HG03097 (cell line): ENCODE measurements around the gene SMIM7.
"Not testable (repeated sequence)": the region's sequence is repeated elsewhere in the genome, so short reads cannot be mapped to it uniquely, and the experiment has no call there.

Source experiments
- ATAC-seq: cut with Tn5 transposase; IDR thresholded peaks from one replicate; pipeline ENCODE4 v1.9.1; 2021; ENCODE audit not compliant: unreplicated experiment, low FRiP score

The SMIM7 gene

DNA sequence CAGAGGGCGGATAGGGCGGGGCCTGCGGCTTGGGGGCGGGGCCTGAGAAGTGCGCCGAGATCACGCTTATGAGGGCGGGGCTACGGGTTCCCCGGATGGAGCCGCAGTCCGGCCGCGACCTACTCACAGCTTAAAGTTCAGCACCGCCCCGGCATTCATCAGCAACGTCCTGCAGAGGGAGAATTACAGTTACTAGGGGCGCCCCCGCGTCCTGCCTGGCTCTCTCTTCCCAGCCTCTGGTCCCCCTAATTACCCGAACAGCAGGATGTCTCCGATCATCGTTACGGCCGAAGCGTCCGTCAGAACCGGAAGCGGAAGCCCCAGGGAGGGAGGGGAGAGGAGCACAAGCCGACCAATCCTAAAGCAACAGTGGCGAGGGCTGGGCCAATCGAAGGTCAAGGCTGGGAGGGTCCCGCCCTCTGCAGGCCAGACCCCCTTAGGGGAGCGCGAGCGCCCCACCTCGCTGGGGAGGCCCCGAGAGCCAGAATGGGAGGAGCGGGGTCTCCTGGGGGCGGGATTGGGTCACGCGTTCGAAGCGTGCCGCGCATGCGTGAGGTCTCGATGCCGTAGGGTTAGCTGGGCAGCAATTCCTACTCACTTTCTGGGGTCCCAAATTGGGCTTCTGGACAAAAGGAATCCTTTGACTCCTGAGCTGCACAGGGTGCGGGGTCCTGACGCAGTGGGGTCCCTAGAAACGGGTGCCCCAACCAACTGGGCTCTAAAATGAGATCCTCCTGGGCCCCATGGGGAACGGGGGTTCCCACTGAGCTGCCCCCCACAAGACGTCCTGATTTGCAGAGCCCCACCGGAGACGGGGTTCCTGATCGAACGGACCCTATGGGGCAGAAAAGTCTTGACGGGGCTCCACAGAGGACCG, at the start of gene SMIM7:
Gene SMIM7 (minus strand): TSS at position 313 of the 877 bp plus-strand sequence. CDS start 34 bp downstream, at position 279.
- ATAC-seq: peak; percentile 85

DNA sequence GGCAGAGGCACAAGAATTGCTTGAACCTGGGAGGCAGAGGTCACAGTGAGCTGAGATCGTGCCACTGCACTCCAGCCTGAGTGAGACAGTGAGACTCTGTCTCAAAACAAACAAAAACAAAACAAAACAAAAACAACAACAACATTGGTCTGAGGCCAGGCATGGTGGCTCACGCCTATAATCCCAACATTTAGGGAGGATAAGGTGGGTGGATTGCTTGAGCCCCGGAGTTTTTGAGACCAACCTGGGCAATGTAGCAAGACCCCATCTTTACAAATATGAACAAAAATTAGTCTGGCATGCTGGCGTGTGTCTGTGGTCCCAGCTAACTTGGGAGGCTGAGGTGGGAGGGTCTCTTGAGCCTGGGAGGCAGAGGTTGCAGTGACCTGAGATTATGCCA, 43.7 kb upstream of the SMIM7 start:
- no peak for ATAC-seq

GRCh38 chr19:16702123-16702522, 42.2 kb upstream of the SMIM7 start:
- ATAC-seq: no peak

DNA sequence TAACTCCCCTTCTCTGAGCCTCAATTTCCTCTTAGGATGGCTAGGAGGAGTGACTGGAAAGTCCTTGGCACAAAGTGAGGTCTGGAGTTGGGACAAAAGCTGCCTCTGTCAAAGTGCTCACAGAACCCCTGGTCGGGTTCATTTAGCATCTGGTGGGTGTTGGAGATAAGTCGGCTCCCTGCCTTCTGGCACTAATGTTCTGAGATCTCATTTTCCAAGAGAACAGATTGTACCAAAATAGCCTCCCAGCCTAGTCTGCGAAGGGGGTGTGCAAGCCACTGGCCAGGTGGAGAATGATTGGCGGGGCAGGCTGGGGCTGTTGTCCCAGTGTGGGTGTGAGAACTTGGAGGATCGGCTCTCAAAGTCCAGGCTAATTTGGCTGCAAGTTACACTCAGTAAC, 39.0 kb upstream of the SMIM7 start:
- ATAC-seq: no peak

- ATAC-seq: no peak
Measured at GRCh38 chr19:16688084-16688483, 28.1 kb upstream of the SMIM7 start.

GRCh38 chr19:16684216-16684615, 24.3 kb upstream of the SMIM7 start:
- no peak for ATAC-seq

- ATAC-seq: no peak
Measured at GRCh38 chr19:16682539-16682938, 22.6 kb upstream of the SMIM7 start.

DNA sequence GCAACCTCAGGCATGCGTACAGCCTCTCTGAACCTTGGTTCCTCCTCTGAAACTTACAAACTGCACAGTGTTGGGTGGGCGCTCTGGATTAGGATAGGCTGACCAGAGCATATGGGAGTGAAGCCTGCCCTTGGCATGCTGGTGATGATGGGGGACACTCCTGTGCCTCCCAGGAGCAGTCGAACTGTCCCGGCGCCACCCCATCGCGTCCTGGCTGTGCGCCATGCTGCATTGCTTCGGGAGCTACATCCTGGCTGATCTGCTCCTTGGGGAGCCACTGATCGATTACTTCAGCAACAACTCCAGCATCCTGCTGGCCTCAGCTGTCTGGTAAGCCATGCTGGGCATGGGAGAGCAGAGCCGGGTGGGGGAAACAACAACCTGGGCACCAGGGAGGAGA, 19.9 kb upstream of the SMIM7 start:
- ATAC-seq: no peak

DNA sequence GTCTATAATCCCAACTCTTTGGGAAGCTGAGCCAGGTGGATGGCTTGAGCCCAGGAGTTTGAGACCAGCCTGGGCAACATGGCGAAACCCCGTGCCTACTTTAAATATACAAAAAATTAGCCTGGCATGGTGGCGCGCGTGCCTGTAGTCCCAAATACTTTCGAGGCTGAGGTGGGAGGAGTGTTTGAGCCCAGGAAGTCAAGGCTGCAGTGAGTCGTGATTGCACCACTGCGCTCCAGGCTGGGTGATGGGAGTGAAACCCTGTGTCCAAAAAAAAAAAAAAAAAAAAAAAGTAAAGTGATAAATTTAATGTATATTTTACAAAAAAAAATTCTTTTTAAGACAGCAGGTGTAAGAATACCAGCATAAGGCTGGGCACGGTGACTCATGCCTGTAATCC, 18.6 kb upstream of the SMIM7 start:
- no peak for ATAC-seq

- ATAC-seq: no peak
Measured at GRCh38 chr19:16677055-16677454, 17.1 kb upstream of the SMIM7 start.

- ATAC-seq: no peak
Measured at GRCh38 chr19:16676101-16676798, 16.3 kb upstream of the SMIM7 start.

DNA sequence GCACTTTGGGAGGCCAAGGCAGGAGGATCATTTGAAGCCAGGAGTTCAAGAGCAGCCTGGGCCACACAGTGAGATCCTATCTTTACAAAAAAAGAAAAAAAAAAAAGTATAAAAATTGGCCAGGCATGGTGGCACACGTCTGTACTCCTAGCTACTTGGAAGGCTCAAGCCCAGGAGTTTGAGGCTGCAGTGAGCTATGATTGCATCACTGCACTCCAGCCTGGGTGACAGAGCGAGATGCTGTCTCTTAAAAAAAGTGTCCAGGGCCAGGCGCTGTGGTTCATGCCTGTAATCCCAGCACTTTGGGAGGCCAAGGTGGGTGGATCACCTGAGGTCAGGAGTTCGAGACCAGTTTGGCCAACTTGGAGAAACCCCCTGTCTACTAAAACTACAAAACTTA, 13.9 kb upstream of the SMIM7 start:
- not testable (repeated sequence) for ATAC-seq

GRCh38 chr19:16673231-16673630, 13.3 kb upstream of the SMIM7 start:
- no peak for ATAC-seq

GRCh38 chr19:16671652-16672274, 11.8 kb upstream of the SMIM7 start:
- no peak for ATAC-seq

- ATAC-seq: no peak
Measured at GRCh38 chr19:16670291-16670690, 10.3 kb upstream of the SMIM7 start.

DNA sequence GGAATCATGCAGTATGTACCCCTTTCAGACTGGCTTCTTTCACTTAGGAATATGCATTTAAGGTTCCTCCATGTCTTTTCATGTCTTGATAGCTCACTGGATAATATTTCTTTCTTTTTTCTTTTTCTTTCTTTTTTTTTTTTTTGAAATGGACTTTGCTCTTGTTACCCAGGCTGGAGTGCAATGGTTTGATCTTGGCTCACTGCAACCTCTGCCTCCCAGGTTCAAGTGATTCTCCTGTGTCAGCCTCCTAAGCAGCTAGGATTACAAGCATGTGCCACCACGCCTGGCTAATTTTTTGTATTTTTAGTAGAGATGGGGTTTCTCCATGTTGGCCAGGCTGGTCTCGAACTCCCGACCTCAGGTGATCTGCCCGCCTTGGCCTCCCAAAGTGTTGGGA, 8.8 kb upstream of the SMIM7 start:
- ATAC-seq: not testable (repeated sequence)

DNA sequence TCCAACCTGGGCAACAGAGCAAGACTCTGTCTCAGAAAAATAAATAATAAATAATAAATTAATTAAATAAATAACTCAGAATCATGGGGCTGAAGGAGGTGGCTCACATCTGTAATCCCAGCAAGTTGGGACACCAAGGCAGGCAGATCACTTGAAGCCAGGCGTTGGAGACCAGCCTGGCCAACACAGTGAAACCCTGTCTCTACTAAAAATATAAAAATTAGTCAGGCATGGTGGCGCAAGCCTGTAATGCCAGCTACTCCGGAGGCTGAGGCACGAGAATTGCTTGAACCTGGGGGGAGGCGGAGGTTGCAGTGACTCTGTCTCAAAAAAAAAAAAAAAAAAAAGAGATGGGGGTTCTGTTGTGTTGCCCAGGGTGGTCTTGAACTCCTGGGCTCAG, 8.2 kb upstream of the SMIM7 start:
- no peak for ATAC-seq

DNA sequence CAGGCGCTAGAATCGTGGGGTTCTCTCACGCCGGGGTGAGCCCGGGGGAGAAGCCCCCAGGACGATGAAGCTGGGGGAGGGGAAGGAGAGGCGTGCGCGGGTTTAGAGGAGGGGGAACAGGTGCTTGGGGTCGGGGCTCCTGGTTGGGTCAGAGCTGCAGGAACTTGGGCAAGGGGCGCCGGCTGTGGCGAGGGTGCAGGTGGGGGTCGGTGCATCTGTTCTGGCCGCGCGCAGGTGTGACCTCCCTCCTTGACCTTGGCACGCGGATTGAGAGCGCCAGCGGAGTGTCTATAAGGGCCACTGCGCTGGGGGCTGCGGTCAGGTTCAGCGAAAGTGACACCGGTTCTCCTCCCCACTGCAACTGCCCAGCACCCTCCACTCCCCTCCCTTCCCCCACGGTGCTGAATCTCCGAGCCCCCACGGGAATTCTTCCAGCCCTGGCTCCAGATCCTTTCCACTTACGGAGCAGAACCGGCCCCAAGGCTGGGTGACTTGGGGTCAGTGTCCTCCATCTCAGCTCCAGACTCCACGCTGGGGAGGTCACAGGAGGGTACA, 1.6 kb upstream of the SMIM7 start:
- no peak for ATAC-seq

- ATAC-seq: no peak
Measured at GRCh38 chr19:16660763-16661479, 977 bp upstream of the SMIM7 start, which contains the start of gene TMEM38A. TSS of gene TMEM38A (plus strand) at chr19:16661139. CDS start at chr19:16661218, 79 bp downstream.

- ATAC-seq: no peak
Measured at GRCh38 chr19:16659464-16659831, 496 bp downstream of the SMIM7 start.
